Stomach (tissue), 4 donors: ENCODE measurements around the gene WWOX.

Experiments
- POLR2A ChIP-seq, 4 donors: fragments of 450-650 bp; IDR thresholded peaks; one replicate each; pipeline ENCODE4 v1.6.1; 2016; ENCODE audit warnings: antibody characterized with exemption in 4 of 4, control low read depth in 2 of 4, mild to moderate bottlenecking in 1 of 4, moderate library complexity in 1 of 4
- TF ChIP-seq, protein P1 (sequence below), 7 experiments: fragments of 450-650 bp in 4 of 7; fragments of 200-600 bp in 3 of 7; sonication (generic) in 3 of 7; IDR thresholded peaks; one replicate each; pipeline ENCODE4 v1.5.1; 2016 to 2019; ENCODE audit warnings: antibody characterized with exemption in 7 of 7, control low read depth in 2 of 7, mild to moderate bottlenecking in 1 of 7

GRCh38 chr16:79099716-79100115 is 1000.3 kb downstream of the WWOX start:
- TF ChIP-seq, protein P1, sequence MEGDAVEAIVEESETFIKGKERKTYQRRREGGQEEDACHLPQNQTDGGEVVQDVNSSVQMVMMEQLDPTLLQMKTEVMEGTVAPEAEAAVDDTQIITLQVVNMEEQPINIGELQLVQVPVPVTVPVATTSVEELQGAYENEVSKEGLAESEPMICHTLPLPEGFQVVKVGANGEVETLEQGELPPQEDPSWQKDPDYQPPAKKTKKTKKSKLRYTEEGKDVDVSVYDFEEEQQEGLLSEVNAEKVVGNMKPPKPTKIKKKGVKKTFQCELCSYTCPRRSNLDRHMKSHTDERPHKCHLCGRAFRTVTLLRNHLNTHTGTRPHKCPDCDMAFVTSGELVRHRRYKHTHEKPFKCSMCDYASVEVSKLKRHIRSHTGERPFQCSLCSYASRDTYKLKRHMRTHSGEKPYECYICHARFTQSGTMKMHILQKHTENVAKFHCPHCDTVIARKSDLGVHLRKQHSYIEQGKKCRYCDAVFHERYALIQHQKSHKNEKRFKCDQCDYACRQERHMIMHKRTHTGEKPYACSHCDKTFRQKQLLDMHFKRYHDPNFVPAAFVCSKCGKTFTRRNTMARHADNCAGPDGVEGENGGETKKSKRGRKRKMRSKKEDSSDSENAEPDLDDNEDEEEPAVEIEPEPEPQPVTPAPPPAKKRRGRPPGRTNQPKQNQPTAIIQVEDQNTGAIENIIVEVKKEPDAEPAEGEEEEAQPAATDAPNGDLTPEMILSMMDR (IDR thresholded peaks at IDR 0.05): no peak
- TF ChIP-seq POLR2A (IDR thresholded peaks at IDR 0.05): no peak
